ENCODE results near the gene ZC3H18. TPM values are rescaled to one million over a fixed set of nuclear protein-coding genes. Genes with fewer than 3 reads are reported as not detected.

ZC3H18 gene
- total RNA-seq, 2 donors from 2014 or later = 32.6 to 43.7 TPM

DNA sequence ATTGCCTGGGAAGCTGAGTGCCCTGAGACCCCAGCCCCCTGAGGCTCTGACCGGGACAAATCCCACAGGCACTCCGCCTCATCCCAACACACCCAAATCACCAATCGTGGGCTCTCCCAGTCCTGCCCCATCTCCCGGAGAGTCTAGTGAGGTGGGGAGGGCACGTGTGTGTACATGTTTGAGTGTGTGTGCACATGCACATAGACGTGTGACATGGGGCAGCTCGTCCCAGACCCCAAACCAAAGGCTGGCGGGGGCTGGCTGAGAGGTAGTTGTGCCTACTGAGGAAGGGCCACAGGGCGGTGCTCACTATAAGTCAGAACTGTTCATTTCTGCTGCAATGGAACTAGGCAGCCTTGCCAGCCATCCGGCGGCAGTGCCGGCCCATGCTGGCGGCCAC, 107.5 kb downstream of the ZC3H18 start:
- DNase-seq = no peak
- ATAC-seq = no peak
- intact Hi-C loops (cut with DNase I, micrococcal nuclease) = no loop called here

DNA sequence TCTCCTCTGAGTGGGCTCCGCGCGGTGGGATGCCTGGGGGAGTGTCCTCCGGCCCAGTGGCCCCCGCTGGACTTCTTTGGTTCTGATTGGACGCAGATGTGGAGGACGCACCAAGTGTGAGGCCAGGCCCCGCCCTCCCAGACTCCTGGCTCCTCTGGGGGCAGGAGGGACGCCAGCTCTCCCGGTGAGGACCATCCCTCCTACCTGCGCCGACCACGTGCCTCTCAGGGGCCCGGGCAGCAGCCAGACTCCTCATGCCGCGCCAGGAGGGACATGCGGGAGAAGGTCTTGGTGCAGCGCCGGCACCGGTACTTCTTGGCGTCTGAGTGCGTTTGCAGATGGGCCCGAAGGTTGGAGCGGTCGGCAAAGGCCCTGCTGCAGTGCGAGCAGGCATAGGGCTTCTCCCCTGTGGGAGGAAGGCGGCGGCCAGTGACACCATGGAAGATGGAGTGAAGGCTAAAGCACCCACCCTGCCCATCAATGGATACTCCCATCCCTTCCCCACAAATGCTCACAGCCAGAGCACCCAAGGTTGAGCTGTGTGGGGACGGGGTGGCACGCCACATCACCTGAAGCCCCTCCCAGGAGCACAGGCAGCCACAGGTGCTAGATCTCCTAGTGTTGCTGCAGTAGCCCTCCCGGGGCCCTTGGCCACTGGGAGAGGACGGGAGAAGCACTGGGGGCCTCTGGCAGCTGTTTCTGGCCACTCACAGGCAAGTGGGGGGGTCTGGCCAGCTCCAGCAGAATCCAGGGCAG, 108.2 kb downstream of the ZC3H18 start:
- DNase-seq (no peak), ATAC-seq (no peak)
- intact Hi-C loops (cut with DNase I, micrococcal nuclease) = no loop called here

DNA sequence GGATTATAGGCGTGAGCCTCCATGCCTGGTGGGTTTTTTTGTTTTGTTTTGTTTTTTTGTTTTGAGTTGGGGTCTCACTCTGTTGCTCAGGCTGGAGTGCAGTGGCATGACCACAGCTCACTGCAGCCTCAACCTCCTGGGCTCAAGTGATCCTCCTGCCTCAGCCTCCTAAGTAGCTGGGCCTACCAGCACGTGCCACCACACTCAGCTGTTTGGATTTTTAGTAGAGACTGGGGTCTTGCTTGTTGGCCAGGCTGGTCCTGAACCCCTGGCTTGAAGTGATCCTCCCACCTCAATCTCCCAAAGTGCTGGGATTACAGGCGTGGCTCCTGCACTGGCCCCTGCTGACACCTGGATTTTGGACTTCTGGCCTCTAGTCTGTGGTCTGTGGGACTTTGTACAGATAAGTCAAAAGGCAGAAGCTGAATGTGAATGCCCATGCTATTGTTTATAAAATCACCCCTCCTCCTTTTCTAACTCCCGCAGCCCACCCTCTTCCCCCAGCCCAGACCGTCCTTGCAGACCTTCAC, 110.4 kb downstream of the ZC3H18 start:
- intact Hi-C loops (cut with DNase I, micrococcal nuclease) = no loop called here
- DNase-seq (no peak), ATAC-seq (no peak)

DNA sequence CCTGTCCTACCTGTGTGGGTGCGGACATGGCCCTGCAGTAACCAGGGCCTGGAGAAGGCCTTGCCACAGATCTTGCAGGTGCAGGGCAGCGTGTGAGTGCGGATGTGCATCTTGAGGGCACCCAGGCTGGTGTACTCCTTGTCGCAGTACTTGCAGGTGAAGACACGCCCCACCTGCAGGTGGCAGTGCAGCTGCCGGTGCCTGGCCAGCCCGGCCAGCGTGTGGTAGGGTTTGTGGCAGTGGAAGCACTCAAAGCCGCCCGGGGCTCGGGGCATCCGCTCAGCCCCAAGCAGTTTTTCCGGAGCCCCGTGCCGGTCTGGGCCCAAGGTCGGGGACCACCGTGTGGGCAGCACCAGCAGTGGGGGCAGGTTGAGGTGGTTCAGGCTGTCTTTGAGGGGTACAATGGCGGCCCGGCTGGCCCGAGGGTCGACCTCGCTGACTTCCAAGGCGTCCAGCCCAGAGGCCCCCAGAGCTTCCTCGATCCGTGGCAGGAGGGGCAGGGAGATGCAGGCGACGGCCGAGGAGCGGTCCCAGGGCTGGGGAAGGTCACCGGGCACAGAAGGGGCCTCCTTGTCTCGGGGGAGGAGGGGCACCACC, 111.0 kb downstream of the ZC3H18 start:
- intact Hi-C loops (cut with DNase I, micrococcal nuclease) = no loop called here
- peak; percentile 70 to 83 for DNase-seq
- peak; percentile 77 for ATAC-seq

Other genes with a start within 250 kb of the ZC3H18 start
- under 1 TPM; 0.27 to 0.70 TPM for gene ZNF469, start 187.4 kb upstream of the ZC3H18 start, total RNA-seq
- 10 to 100 TPM in 1 of 2 donors, 1 to 10 TPM in 1; 8.0 to 11.3 TPM for gene ZFPM1, start 117.1 kb upstream of the ZC3H18 start, total RNA-seq
- gene IL17C, start 68.2 kb downstream of the ZC3H18 start, total RNA-seq = not detected
- 100 to 1,000 TPM; 277 to 382 TPM for gene CYBA, start 80.7 kb downstream of the ZC3H18 start, total RNA-seq
- gene MVD, start 92.7 kb downstream of the ZC3H18 start, total RNA-seq = 100 to 1,000 TPM in 1 of 2 donors, 10 to 100 TPM in 1; 74.3 to 191 TPM
- under 1 TPM; 0.15 to 0.92 TPM for gene SNAI3, start 116.1 kb downstream of the ZC3H18 start, total RNA-seq
- gene RNF166, start 136.0 kb downstream of the ZC3H18 start, total RNA-seq = 10 to 100 TPM; 11.4 to 12.0 TPM
- gene CTU2, start 136.1 kb downstream of the ZC3H18 start, total RNA-seq = 10 to 100 TPM in 1 of 2 donors, 1 to 10 TPM in 1; 9.8 to 15.0 TPM
- 100 to 1,000 TPM; 118 to 146 TPM for gene PIEZO1, start 214.8 kb downstream of the ZC3H18 start, total RNA-seq
- gene CDT1, start 233.4 kb downstream of the ZC3H18 start, total RNA-seq = 10 to 100 TPM in 1 of 2 donors, 1 to 10 TPM in 1; 6.8 to 14.8 TPM
- gene APRT, start 241.5 kb downstream of the ZC3H18 start, total RNA-seq = 100 to 1,000 TPM; 112 to 199 TPM

All from left colon (tissue), 2 donors.